Neural cell (in vitro differentiated cells): ENCODE results near the gene RPGRIP1L. TPM values are rescaled to one million over a fixed set of nuclear protein-coding genes. Genes with fewer than 3 reads are reported as not detected.
"Not testable (repeated sequence)": the region's sequence is repeated elsewhere in the genome, so short reads cannot be mapped to it uniquely, and the experiment has no call there.

Experiments used
- H2AFZ ChIP-seq: fragments of 200-600, 300-800 bp; sonication (generic), shearing (Covaris generic); 2 replicates; pipeline ENCODE4 v1.6.0; 2014; ENCODE audit warnings: low read depth, mild to moderate bottlenecking, antibody characterized with exemption, low read length, moderate library complexity
- H3F3A ChIP-seq: fragments of 200-600 bp; shearing (Covaris generic); 2 replicates; pipeline ENCODE4 v1.6.1; 2016; ENCODE audit warnings: mild to moderate bottlenecking, moderate library complexity, mixed read lengths, antibody characterized with exemption, low read length; ENCODE audit not compliant: insufficient read depth, poor library complexity, severe bottlenecking
- H3K27ac ChIP-seq: fragments of 200-600, 300-800 bp; sonication (generic), shearing (Covaris generic); 2 replicates; pipeline ENCODE4 v1.5.1; 2014; ENCODE audit warnings: mild to moderate bottlenecking, low read length, moderate library complexity
- H3K27me3 ChIP-seq: fragments of 300-800, 200-600 bp; sonication (generic), shearing (Covaris generic); 2 replicates; pipeline ENCODE4 v1.6.0; 2014; ENCODE audit warnings: mild to moderate bottlenecking, low read depth, low read length, moderate library complexity; ENCODE audit not compliant: insufficient read depth
- H3K36me3 ChIP-seq: fragments of 300-800, 200-600 bp; sonication (generic), shearing (Covaris generic); 2 replicates; pipeline ENCODE4 v1.5.1; 2014; ENCODE audit warnings: mild to moderate bottlenecking, antibody characterized with exemption, low read length, moderate library complexity; ENCODE audit not compliant: insufficient read depth
- H3K4me2 ChIP-seq: fragments of 300-800, 200-600 bp; sonication (generic), shearing (Covaris generic); 2 replicates; pipeline ENCODE4 v1.6.0; 2014; ENCODE audit warnings: mild to moderate bottlenecking, low read length
- H3K4me3 ChIP-seq: fragments of 300-800, 200-600 bp; sonication (generic), shearing (Covaris generic); 2 replicates; pipeline ENCODE4 v1.5.1; 2014; ENCODE audit warnings: mild to moderate bottlenecking, low read length, moderate library complexity
- H3K79me2 ChIP-seq: fragments of 200-600 bp; shearing (Covaris generic); replicated peaks from 2 replicates; pipeline ENCODE4 v1.6.0; 2014; ENCODE audit warnings: mild to moderate bottlenecking, low read length, moderate library complexity; ENCODE audit not compliant: insufficient read depth
- H3K9ac ChIP-seq: fragments of 300-800, 200-600 bp; sonication (generic), shearing (Covaris generic); 2 replicates; pipeline ENCODE4 v1.6.1; 2016; ENCODE audit warnings: mild to moderate bottlenecking, low read length, mixed read lengths
- H3K9me2 ChIP-seq: fragments of 200-600 bp; shearing (Covaris generic); 2 replicates; pipeline ENCODE4 v1.6.1; 2016; ENCODE audit warnings: mild to moderate bottlenecking, low read length, mixed read lengths; ENCODE audit not compliant: insufficient read depth
- H3K9me3 ChIP-seq: fragments of 200-600, 300-800 bp; sonication (generic), shearing (Covaris generic); 2 replicates; pipeline ENCODE4 v1.6.1; 2016; ENCODE audit warnings: mild to moderate bottlenecking, mixed run types, low read length, moderate library complexity, mixed read lengths
- H4K20me1 ChIP-seq: fragments of 200-600 bp; shearing (Covaris generic); 2 replicates; pipeline ENCODE4 v1.6.1; 2016; ENCODE audit warnings: mild to moderate bottlenecking, mixed run types; ENCODE audit not compliant: insufficient read depth
- CTCF ChIP-seq: fragments of 450-650 bp; IDR thresholded peaks from 2 replicates; pipeline ENCODE4 v1.5.1; 2014; ENCODE audit warnings: antibody characterized with exemption, mild to moderate bottlenecking, moderate library complexity; ENCODE audit not compliant: poor library complexity, severe bottlenecking
- EP300 ChIP-seq: fragments of 450-650 bp; conservative IDR thresholded peaks from 2 replicates; pipeline ENCODE4 v1.6.1; 2014; ENCODE audit warnings: antibody characterized with exemption, mild to moderate bottlenecking, moderate library complexity; ENCODE audit not compliant: poor library complexity, severe bottlenecking
- EZH2 ChIP-seq: fragments of 200-600, 300-800 bp; shearing (Covaris generic), sonication (generic); IDR thresholded peaks from 2 replicates; pipeline ENCODE4 v1.6.1; 2014; ENCODE audit warnings: antibody characterized with exemption, low read length, borderline replicate concordance, mild to moderate bottlenecking; ENCODE audit not compliant: insufficient read depth, poor library complexity, severe bottlenecking
- MXI1 ChIP-seq: fragments of 450-650 bp; conservative IDR thresholded peaks from 2 replicates; pipeline ENCODE4 v1.6.1; 2014; ENCODE audit warnings: antibody characterized with exemption, mild to moderate bottlenecking; ENCODE audit not compliant: poor library complexity, severe bottlenecking
- POLR2AphosphoS5 ChIP-seq: IDR thresholded peaks from 2 replicates; pipeline ENCODE4 v1.6.1; 2012
- RAD21 ChIP-seq: fragments of 450-650 bp; conservative IDR thresholded peaks from 2 replicates; pipeline ENCODE4 v1.6.1; 2014; ENCODE audit warnings: antibody characterized with exemption, mild to moderate bottlenecking, moderate library complexity
- REST ChIP-seq: IDR thresholded peaks from 2 replicates; pipeline ENCODE4 v1.6.1; 2012; ENCODE audit warnings: borderline replicate concordance
- SMC3 ChIP-seq: fragments of 450-650 bp; conservative IDR thresholded peaks from 2 replicates; pipeline ENCODE4 v1.6.1; 2014; ENCODE audit warnings: antibody characterized with exemption, mild to moderate bottlenecking, moderate library complexity; ENCODE audit not compliant: poor library complexity
- TAF1 ChIP-seq: IDR thresholded peaks from 2 replicates; pipeline ENCODE4 v1.6.1; 2012; ENCODE audit warnings: low read depth
- polyA plus RNA-seq: library from polyadenylated mRNA; depleted of rRNA; stranded (reverse); fragments of >200 nt; gene quantifications from 2 replicates; pipeline ENCODE4 v1.2.3, GENCODE V29; 2014

RPGRIP1L gene
- polyA plus RNA-seq, 1 donor from 2014 or later = 24.6 TPM

- Histone ChIP-seq H2AFZ (no peak overlapping the region), H3K4me3 (no peak overlapping the region), H3K27ac (no peak overlapping the region), H3K4me2 (no peak overlapping the region), H3K27me3 (no peaks in the 10 kb centered on the region), H3K9me2 (no peaks in the 10 kb centered on the region), H3K36me3 (no peaks in the 10 kb centered on the region), H3K9me3 (no peaks in the 10 kb centered on the region), H4K20me1 (no peaks in the 10 kb centered on the region), H3K79me2 (peaks cover 50% of the 10 kb centered on the region), H3F3A (no peaks in the 10 kb centered on the region), H3K9ac (no peak overlapping the region)
- TF ChIP-seq RAD21 (no peak), SMC3 (no peak), TAF1 (no peak), POLR2AphosphoS5 (no peak), CTCF (no peak), EP300 (no peak), EZH2 (no peak), REST (no peak), MXI1 (no peak)
These were observed 4.0 kb upstream of the RPGRIP1L start for GRCh38 chr16:53707671-53708070.

- peak overlapping the region; percentile 58 for H3K27ac ChIP-seq
- H3K4me2 ChIP-seq = peak overlapping the region; percentile 96
- no peak for TF ChIP-seq REST
- TF ChIP-seq POLR2AphosphoS5 = no peak
- no peak for TF ChIP-seq EP300
- TF ChIP-seq RAD21 = no peak
- no peak for TF ChIP-seq TAF1
- no peak for TF ChIP-seq EZH2
- TF ChIP-seq MXI1 = no peak
- TF ChIP-seq SMC3 = no peak
- TF ChIP-seq CTCF = no peak
- H3F3A ChIP-seq = no peaks in the 10 kb centered on the region
- peak overlapping the region; percentile 78 for H3K9ac ChIP-seq
- peak overlapping the region; percentile 80 for H2AFZ ChIP-seq
- H3K79me2 ChIP-seq = peaks cover 44% of the 10 kb centered on the region
- H3K9me3 ChIP-seq = no peaks in the 10 kb centered on the region
- H3K4me3 ChIP-seq = peak overlapping the region; percentile 78
- no peaks in the 10 kb centered on the region for H3K36me3 ChIP-seq
- no peaks in the 10 kb centered on the region for H3K9me2 ChIP-seq
- no peaks in the 10 kb centered on the region for H3K27me3 ChIP-seq
- no peaks in the 10 kb centered on the region for H4K20me1 ChIP-seq
These were observed 770 bp upstream of the RPGRIP1L start for GRCh38 chr16:53704445-53704813.

- not testable (repeated sequence) for H3K9me3 ChIP-seq, H3F3A ChIP-seq, H3K27ac ChIP-seq, H3K27me3 ChIP-seq, H3K4me3 ChIP-seq, H3K79me2 ChIP-seq, H3K9me2 ChIP-seq, H2AFZ ChIP-seq, H3K9ac ChIP-seq, H3K36me3 ChIP-seq, H3K4me2 ChIP-seq, H4K20me1 ChIP-seq
These were observed 5.4 kb downstream of the RPGRIP1L start for GRCh38 chr16:53698271-53698670.
